Nephron (organoid): ENCODE measurements around the gene SPTBN1.
A peak's percentile ranks its signal among the peaks of the same experiment; 100 is the strongest.

Source experiments
- H3K27ac Mint-ChIP-seq, 3 experiments: 2 replicates each; pipeline ENCODE4 v1.8.0; 2020; ENCODE audit warnings: mixed read lengths in 3 of 3, mild to moderate bottlenecking in 2 of 3, moderate library complexity in 1 of 3
- H3K27me3 Mint-ChIP-seq: 2 replicates; pipeline ENCODE4 v1.8.0; 2021; ENCODE audit warnings: low read depth, mild to moderate bottlenecking, moderate library complexity, mixed read lengths
- H3K36me3 Mint-ChIP-seq: 2 replicates; pipeline ENCODE4 v1.8.0; 2020; ENCODE audit warnings: low read depth, mixed read lengths
- H3K4me1 Mint-ChIP-seq: 2 replicates; pipeline ENCODE4 v1.8.0; 2020; ENCODE audit warnings: mixed read lengths
- H3K4me3 Mint-ChIP-seq, 3 experiments: 2 replicates each; pipeline ENCODE4 v1.8.0; 2020; ENCODE audit warnings: mild to moderate bottlenecking in 3 of 3, mixed read lengths in 3 of 3, moderate library complexity in 2 of 3
- H3K9me3 Mint-ChIP-seq: 2 replicates; pipeline ENCODE4 v1.8.0; 2020; ENCODE audit warnings: mixed read lengths
- TF ChIP-seq, protein P1 (sequence below), 3 experiments: fragments of 200-600 bp; sonication (generic); IDR thresholded peaks; one replicate each; pipeline ENCODE4 v1.5.0; 2021; ENCODE audit warnings: antibody characterized with exemption in 3 of 3; ENCODE audit not compliant: unreplicated experiment in 3 of 3

Gene SPTBN1

DNA sequence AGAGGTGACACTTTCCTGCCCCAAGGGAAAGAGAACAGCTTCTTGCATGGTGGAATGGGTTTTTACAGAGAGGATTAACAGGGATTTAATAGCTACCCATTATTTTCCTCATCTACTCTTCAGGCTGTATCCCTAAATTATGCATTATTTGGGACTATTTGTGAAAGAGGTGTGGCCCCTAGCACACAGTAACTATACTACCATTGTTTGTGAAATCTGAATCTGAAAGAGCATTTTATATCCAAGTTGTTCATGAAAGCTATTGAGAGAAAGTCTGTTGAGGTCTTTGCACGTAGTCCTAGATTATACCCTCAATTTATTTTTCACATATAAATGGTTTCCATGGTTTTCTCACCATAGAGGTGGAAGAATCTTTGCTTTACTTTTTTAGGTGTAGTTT, 78.1 kb downstream of the SPTBN1 start:
- no peaks in the 10 kb centered on the region for H3K27me3 Mint-ChIP-seq
- peaks cover 16% of the 10 kb centered on the region for H3K4me1 Mint-ChIP-seq
- no peak overlapping the region for H3K4me3 Mint-ChIP-seq
- TF ChIP-seq, protein P1, sequence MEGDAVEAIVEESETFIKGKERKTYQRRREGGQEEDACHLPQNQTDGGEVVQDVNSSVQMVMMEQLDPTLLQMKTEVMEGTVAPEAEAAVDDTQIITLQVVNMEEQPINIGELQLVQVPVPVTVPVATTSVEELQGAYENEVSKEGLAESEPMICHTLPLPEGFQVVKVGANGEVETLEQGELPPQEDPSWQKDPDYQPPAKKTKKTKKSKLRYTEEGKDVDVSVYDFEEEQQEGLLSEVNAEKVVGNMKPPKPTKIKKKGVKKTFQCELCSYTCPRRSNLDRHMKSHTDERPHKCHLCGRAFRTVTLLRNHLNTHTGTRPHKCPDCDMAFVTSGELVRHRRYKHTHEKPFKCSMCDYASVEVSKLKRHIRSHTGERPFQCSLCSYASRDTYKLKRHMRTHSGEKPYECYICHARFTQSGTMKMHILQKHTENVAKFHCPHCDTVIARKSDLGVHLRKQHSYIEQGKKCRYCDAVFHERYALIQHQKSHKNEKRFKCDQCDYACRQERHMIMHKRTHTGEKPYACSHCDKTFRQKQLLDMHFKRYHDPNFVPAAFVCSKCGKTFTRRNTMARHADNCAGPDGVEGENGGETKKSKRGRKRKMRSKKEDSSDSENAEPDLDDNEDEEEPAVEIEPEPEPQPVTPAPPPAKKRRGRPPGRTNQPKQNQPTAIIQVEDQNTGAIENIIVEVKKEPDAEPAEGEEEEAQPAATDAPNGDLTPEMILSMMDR (IDR thresholded peaks at IDR 0.05; ENCODE audit: unreplicated experiment in 3 of 3): no peak
- no peaks in the 10 kb centered on the region for H3K9me3 Mint-ChIP-seq
- peaks cover 24% of the 10 kb centered on the region for H3K36me3 Mint-ChIP-seq
- H3K27ac Mint-ChIP-seq: peak overlapping the region in 2 of 3 experiments; percentile 83 to 87

DNA sequence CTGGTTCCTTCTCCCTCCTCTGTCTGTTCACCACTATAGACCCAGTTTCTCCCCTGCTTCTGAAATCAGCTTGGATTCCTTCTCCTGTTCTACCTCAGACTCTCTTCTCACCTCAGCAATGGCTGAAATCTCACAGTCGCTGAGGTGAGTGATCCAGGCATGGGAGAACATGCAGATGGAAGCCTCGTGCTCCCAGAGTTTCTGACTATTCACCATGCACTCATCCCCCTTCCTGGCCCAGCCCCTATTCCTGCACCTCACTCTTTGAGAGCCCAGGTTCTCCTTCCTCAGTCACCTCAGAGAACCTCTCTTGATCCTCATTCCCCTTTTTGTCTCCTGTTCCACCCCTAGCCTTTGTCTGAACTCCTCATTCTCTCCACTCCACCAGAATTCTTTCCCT, 78.5 kb downstream of the SPTBN1 start:
- TF ChIP-seq, protein P1 (IDR thresholded peaks at IDR 0.05; ENCODE audit: unreplicated experiment in 3 of 3): no peak
- Mint-ChIP-seq H3K36me3 (peaks cover 20% of the 10 kb centered on the region), H3K27me3 (no peaks in the 10 kb centered on the region), H3K27ac (peak overlapping the region; percentile 7 to 87 (median 77)), H3K9me3 (no peaks in the 10 kb centered on the region), H3K4me1 (peaks cover 16% of the 10 kb centered on the region), H3K4me3 (no peak overlapping the region)

- TF ChIP-seq, protein P1 (IDR thresholded peaks at IDR 0.05; ENCODE audit: unreplicated experiment in 3 of 3): no peak
- Mint-ChIP-seq H3K27ac (peak overlapping the region; percentile 7 to 87 (median 77)), H3K27me3 (no peaks in the 10 kb centered on the region), H3K9me3 (no peaks in the 10 kb centered on the region), H3K4me3 (no peak overlapping the region), H3K4me1 (peaks cover 20% of the 10 kb centered on the region), H3K36me3 (peaks cover 17% of the 10 kb centered on the region)
Measured at GRCh38 chr2:54535599-54536195, 79.6 kb downstream of the SPTBN1 start.

- Mint-ChIP-seq H3K27ac (no peak overlapping the region), H3K27me3 (no peaks in the 10 kb centered on the region), H3K36me3 (peaks cover 14% of the 10 kb centered on the region), H3K4me1 (peaks cover 28% of the 10 kb centered on the region), H3K9me3 (no peaks in the 10 kb centered on the region), H3K4me3 (no peak overlapping the region)
- TF ChIP-seq, protein P1 (IDR thresholded peaks at IDR 0.05; ENCODE audit: unreplicated experiment in 3 of 3): no peak
Measured at GRCh38 chr2:54536720-54537119, 80.6 kb downstream of the SPTBN1 start.

DNA sequence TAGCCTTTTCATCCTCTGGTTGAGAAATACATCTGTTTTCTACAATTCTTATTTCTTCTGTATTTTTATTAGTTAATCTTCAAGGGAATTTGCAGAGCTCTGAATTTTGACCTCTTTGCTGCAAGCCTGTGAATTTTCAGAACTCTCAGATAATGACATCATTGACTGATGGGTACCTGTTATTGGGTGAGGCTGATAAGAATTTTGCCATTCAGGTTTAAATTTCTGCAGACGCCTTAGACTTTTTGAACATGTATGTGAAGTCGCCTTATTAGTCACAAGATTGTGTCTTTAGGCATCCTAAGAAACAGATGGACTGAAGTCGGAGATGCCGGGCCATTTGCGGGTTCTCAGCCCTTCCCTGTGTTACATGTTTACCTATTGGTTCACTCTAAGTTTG, 82.4 kb downstream of the SPTBN1 start:
- no peak overlapping the region for H3K4me3 Mint-ChIP-seq
- H3K9me3 Mint-ChIP-seq: no peaks in the 10 kb centered on the region
- no peak overlapping the region for H3K27ac Mint-ChIP-seq
- H3K27me3 Mint-ChIP-seq: no peaks in the 10 kb centered on the region
- TF ChIP-seq, protein P1 (IDR thresholded peaks at IDR 0.05; ENCODE audit: unreplicated experiment in 3 of 3): no peak
- H3K4me1 Mint-ChIP-seq: peaks cover 37% of the 10 kb centered on the region
- H3K36me3 Mint-ChIP-seq: peaks cover 11% of the 10 kb centered on the region

GRCh38 chr2:54539683-54540082, 83.6 kb downstream of the SPTBN1 start:
- Mint-ChIP-seq H3K9me3 (no peaks in the 10 kb centered on the region), H3K36me3 (peaks cover 11% of the 10 kb centered on the region), H3K27me3 (no peaks in the 10 kb centered on the region), H3K27ac (no peak overlapping the region), H3K4me3 (no peak overlapping the region), H3K4me1 (peaks cover 44% of the 10 kb centered on the region)
- TF ChIP-seq, protein P1 (IDR thresholded peaks at IDR 0.05; ENCODE audit: unreplicated experiment in 3 of 3): no peak
